HG03378 (cell line): ENCODE data around the gene PTMA.
"Not testable (repeated sequence)": the region's sequence is repeated elsewhere in the genome, so short reads cannot be mapped to it uniquely, and the experiment has no call there.

Experiments used
- ATAC-seq: cut with Tn5 transposase; IDR thresholded peaks from one replicate; pipeline ENCODE4 v1.9.1; 2021; ENCODE audit warnings: mild to moderate bottlenecking, moderate library complexity; ENCODE audit not compliant: unreplicated experiment

The PTMA gene

GRCh38 chr2:231707927-231708772 lies at the start of gene PTMA:
TSS of gene PTMA (plus strand) at chr2:231708525. CDS start at chr2:231708707, 182 bp downstream.
- peak; percentile 52 for ATAC-seq

GRCh38 chr2:231660073-231660472 lies 48.3 kb upstream of the PTMA start:
- not testable (repeated sequence) for ATAC-seq

GRCh38 chr2:231660860-231661259 lies 47.5 kb upstream of the PTMA start:
- ATAC-seq = no peak

- ATAC-seq = no peak
Measured at GRCh38 chr2:231661422-231662027, 46.8 kb upstream of the PTMA start.

- peak; percentile 68 for ATAC-seq
Measured at GRCh38 chr2:231662028-231662810, 46.1 kb upstream of the PTMA start.

GRCh38 chr2:231662811-231663457 lies 45.4 kb upstream of the PTMA start:
- no peak for ATAC-seq

- no peak for ATAC-seq
Measured at GRCh38 chr2:231663458-231664212, 44.7 kb upstream of the PTMA start.

GRCh38 chr2:231664727-231665126 lies 43.6 kb upstream of the PTMA start:
- no peak for ATAC-seq

GRCh38 chr2:231665245-231666170 lies 42.8 kb upstream of the PTMA start:
- ATAC-seq = no peak

- ATAC-seq = peak; percentile 40
Measured at GRCh38 chr2:231666171-231667095, 41.9 kb upstream of the PTMA start.

GRCh38 chr2:231667096-231667427 lies 41.3 kb upstream of the PTMA start:
- no peak for ATAC-seq

GRCh38 chr2:231667496-231667895 lies 40.8 kb upstream of the PTMA start:
- no peak for ATAC-seq

GRCh38 chr2:231668981-231669380 lies 39.3 kb upstream of the PTMA start:
- ATAC-seq = no peak

- ATAC-seq = peak; percentile 33
Measured at GRCh38 chr2:231671270-231672050, 36.9 kb upstream of the PTMA start.

- peak; percentile 43 for ATAC-seq
Measured at GRCh38 chr2:231672617-231673347, 35.5 kb upstream of the PTMA start.

- no peak for ATAC-seq
Measured at GRCh38 chr2:231673348-231673770, 35.0 kb upstream of the PTMA start.
